AG10803 (cell line): ENCODE measurements around the gene TMPRSS15.

Source experiments
- DNase-seq: peaks from one replicate; pipeline ENCODE4 v3.0.0; 2010; ENCODE audit warnings: low read depth
- H3K4me3 ChIP-seq: 2 replicates; pipeline ENCODE4 v1.5.1; 2011; ENCODE audit warnings: mild to moderate bottlenecking, low read length, control low read depth
- TF ChIP-seq, protein P1 (sequence below): conservative IDR thresholded peaks from 2 replicates; pipeline ENCODE4 v1.5.1; 2011; ENCODE audit warnings: mild to moderate bottlenecking, low read length, control low read depth, inconsistent platforms

TMPRSS15 gene

DNA sequence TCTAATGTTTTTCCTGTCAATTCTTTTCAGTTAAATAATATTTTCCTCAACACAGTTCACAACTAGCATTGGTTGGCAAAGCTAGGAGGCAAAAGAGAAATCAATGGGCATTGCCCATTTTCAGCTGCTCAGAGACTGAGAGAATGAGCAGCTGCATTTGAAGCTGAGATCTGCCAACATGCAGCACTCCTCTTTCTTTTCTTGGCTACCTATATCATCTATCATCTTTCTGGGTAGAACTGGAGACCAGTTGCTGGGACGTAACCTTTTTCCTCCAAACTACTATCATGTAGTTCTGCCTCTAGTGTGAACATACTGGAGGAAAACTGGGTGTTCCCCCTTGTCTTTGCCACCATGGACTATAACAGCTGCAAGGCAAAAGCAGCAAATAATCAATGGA lies 136.1 kb downstream of the TMPRSS15 start:
- TF ChIP-seq, protein P1, sequence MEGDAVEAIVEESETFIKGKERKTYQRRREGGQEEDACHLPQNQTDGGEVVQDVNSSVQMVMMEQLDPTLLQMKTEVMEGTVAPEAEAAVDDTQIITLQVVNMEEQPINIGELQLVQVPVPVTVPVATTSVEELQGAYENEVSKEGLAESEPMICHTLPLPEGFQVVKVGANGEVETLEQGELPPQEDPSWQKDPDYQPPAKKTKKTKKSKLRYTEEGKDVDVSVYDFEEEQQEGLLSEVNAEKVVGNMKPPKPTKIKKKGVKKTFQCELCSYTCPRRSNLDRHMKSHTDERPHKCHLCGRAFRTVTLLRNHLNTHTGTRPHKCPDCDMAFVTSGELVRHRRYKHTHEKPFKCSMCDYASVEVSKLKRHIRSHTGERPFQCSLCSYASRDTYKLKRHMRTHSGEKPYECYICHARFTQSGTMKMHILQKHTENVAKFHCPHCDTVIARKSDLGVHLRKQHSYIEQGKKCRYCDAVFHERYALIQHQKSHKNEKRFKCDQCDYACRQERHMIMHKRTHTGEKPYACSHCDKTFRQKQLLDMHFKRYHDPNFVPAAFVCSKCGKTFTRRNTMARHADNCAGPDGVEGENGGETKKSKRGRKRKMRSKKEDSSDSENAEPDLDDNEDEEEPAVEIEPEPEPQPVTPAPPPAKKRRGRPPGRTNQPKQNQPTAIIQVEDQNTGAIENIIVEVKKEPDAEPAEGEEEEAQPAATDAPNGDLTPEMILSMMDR, result no peak
- no peak for DNase-seq
- H3K4me3 ChIP-seq, result no peak overlapping the region

DNA sequence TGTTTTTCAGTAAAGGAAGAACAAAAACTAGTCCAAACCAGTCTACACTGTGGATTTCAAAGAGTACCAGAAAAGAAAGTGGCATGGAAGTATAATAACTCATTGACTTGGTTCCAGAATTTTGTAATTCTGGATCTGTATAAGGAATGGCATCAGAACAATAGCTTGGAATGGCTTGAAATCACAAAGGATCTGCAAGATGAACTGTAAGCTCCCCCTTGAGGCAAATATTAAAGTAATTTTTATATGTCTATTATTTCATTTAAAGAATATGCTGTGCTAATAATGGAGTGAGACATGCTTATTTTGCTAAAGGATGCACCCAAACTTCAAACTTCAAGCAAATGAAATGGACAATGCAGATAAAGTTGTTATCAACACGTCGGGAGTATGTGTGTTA lies 137.6 kb downstream of the TMPRSS15 start:
- DNase-seq, result no peak
- TF ChIP-seq, protein P1, result no peak
- H3K4me3 ChIP-seq, result no peak overlapping the region

DNA sequence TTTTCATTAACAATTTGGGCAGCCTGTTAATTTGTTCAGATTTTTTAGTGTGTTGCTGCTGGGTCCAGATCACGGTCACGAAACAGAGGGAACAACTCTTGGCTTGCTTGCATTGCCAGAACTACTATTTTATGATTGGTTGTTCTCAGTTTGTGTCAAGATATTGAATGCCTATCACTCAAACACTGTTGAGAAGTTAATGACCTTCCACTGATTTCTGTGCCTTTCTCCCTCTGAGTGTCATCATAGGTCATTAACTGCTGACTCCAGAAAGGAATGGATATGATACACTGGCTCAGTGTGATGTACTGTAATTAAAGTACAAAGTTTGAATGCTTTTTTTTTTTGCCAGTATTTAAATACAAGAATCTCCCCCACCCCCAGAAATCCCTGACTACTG lies 149.8 kb downstream of the TMPRSS15 start:
- no peak for DNase-seq
- TF ChIP-seq, protein P1, result no peak

DNA sequence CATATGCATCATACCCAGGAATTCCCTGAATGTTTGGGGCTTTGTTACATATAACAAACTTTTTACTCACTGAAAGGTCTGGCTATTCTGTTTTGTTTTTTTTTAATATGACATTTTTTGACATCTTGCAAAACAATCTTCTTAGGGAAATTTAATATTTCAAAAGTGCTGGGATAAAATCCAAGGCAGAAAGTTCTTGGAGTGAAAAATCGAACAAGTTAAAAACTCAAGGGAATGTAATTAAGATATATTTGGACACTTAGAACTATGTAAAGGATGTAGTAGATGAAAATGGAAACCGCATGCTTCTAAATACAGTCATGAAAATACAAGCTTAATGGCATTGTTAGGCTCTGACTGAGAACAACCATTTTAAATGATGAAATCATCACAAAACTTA lies 150.4 kb downstream of the TMPRSS15 start:
- TF ChIP-seq, protein P1, result no peak
- no peak overlapping the region for H3K4me3 ChIP-seq
- no peak for DNase-seq

More for the DNA sequence above, 149.8 kb downstream of the TMPRSS15 start:
- no peak overlapping the region for H3K4me3 ChIP-seq

DNA sequence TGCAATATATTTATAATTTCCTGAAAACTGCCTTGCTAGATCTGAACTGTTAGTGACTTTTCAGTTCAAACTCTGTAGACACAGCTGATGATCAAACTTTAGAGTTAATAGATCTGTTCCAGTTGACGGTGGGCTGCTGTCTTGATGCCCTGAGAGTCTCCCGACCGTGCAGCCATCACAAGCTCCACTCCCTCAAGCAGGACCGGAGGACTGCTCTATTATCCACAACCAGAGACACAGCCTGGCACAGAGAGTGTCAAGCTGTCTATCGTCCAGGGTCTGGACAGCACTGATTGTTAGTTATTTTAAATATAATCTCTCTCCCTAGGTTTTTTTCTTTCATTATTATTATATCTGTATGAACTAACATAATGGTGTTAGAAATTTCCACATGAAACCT lies 150.9 kb downstream of the TMPRSS15 start:
- TF ChIP-seq, protein P1, result no peak
- H3K4me3 ChIP-seq, result no peak overlapping the region
- DNase-seq, result no peak

DNA sequence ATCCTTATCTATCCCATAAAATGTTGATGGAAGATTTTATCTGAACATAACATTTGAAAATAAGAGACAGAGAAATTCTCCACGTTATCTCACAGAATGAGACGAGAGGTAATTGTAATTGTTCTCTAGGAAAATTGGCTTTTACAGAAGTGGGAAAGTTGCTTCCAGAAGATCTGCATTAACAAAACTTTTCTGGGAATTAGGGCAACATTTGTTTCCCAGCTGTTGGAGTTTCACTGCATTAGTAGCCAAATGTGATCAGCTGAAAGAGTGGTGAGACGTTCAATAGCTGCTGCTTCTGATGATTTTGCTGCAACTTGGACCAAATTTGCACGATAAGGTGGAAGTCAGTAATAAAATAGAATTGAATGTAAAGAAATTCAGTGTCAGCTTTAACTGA lies 151.3 kb downstream of the TMPRSS15 start:
- DNase-seq, result no peak
- TF ChIP-seq, protein P1, result no peak
- no peak overlapping the region for H3K4me3 ChIP-seq

DNA sequence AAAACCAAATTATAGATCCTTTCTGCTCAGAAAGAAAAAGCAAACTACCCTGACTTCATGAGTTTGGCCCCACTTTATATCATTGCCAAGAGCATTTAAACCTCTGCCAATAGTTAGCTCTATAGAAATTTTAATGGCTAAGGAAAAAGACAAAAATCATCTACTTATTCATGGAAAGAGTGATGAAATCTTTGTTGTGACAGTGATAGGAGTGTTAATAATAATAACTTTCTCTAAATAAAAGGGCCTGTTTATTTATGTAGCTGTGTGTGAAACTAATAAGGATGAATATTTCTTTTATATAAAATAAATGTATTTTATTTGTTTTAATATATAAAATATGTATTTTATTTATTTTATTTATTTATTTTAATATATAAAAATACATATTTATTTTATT lies 152.5 kb downstream of the TMPRSS15 start:
- TF ChIP-seq, protein P1, result no peak
- DNase-seq, result no peak
- H3K4me3 ChIP-seq, result no peak overlapping the region
